GM23338 (cell line): ENCODE data around the gene SORCS3. TPM values are rescaled to one million over a fixed set of nuclear protein-coding genes. Genes with fewer than 3 reads are reported as not detected.
A peak's percentile ranks its signal among the peaks of the same experiment; 100 is the strongest.

Experiments used
- ATAC-seq: fragments of 200-7000 bp; cut with Tn5 transposase; 3 replicates; pipeline ENCODE4 v1.9.1; 2020
- DNase-seq: peaks from one replicate; pipeline ENCODE4 v3.0.0-alpha.2; 2015; ENCODE audit warnings: low spot score
- H2AFZ ChIP-seq: fragments of 200-600 bp; sonication (generic); 2 replicates; pipeline ENCODE4 v1.8.0; 2016; ENCODE audit warnings: antibody characterized with exemption, mild to moderate bottlenecking, moderate library complexity
- H3F3A ChIP-seq: fragments of 200-600 bp; sonication (generic); replicated peaks from 2 replicates; pipeline ENCODE4 v1.8.0; 2017; ENCODE audit warnings: antibody characterized with exemption, mixed run types, low read depth
- H3K27ac ChIP-seq: fragments of 200-600 bp; sonication (generic); 2 replicates; pipeline ENCODE4 v1.6.1; 2016; ENCODE audit warnings: low read depth
- H3K27me3 ChIP-seq: fragments of 200-600 bp; sonication (generic); 2 replicates; pipeline ENCODE4 v1.8.0; 2016; ENCODE audit warnings: mild to moderate bottlenecking, mixed run types, moderate library complexity; ENCODE audit not compliant: insufficient read depth
- H3K36me3 ChIP-seq: fragments of 200-600 bp; sonication (generic); 2 replicates; pipeline ENCODE4 v1.8.0; 2016; ENCODE audit warnings: mild to moderate bottlenecking; ENCODE audit not compliant: insufficient read depth
- H3K4me1 ChIP-seq: fragments of 200-600 bp; sonication (generic); 2 replicates; pipeline ENCODE4 v1.8.0; 2016; ENCODE audit warnings: mild to moderate bottlenecking, moderate library complexity; ENCODE audit not compliant: insufficient read depth
- H3K4me2 ChIP-seq: fragments of 200-600 bp; sonication (generic); 2 replicates; pipeline ENCODE4 v1.7.1; 2017; ENCODE audit warnings: mixed run types
- H3K4me3 ChIP-seq: fragments of 200-600 bp; sonication (generic); 2 replicates; pipeline ENCODE4 v1.6.1; 2016; ENCODE audit warnings: mixed run types
- H3K79me2 ChIP-seq: fragments of 200-600 bp; sonication (generic); replicated peaks from 2 replicates; pipeline ENCODE4 v1.8.0; 2017; ENCODE audit warnings: mild to moderate bottlenecking; ENCODE audit not compliant: insufficient read depth
- H3K9me2 ChIP-seq: fragments of 200-600 bp; sonication (generic); 2 replicates; pipeline ENCODE4 v1.8.0; 2017; ENCODE audit not compliant: insufficient read depth
- H4K20me1 ChIP-seq: fragments of 200-600 bp; sonication (generic); replicated peaks from 2 replicates; pipeline ENCODE4 v1.8.0; 2017; ENCODE audit warnings: mild to moderate bottlenecking; ENCODE audit not compliant: insufficient read depth
- H3K27ac Mint-ChIP-seq: 2 replicates; pipeline ENCODE4 v1.8.0; 2020; ENCODE audit warnings: inconsistent platforms, mild to moderate bottlenecking, moderate library complexity, mixed read lengths
- H3K27me3 Mint-ChIP-seq: 3 replicates; pipeline ENCODE4 v1.8.0; 2022; ENCODE audit warnings: low read depth, mild to moderate bottlenecking, moderate library complexity, mixed read lengths, inconsistent platforms; ENCODE audit not compliant: insufficient read depth, poor library complexity
- H3K36me3 Mint-ChIP-seq: 3 replicates; pipeline ENCODE4 v1.8.0; 2021; ENCODE audit warnings: low read depth, mild to moderate bottlenecking, inconsistent platforms, moderate library complexity, mixed read lengths
- H3K4me1 Mint-ChIP-seq: 3 replicates; pipeline ENCODE4 v1.8.0; 2020; ENCODE audit warnings: mild to moderate bottlenecking, inconsistent platforms, mixed read lengths
- H3K4me3 Mint-ChIP-seq: 3 replicates; pipeline ENCODE4 v1.8.0; 2021; ENCODE audit warnings: moderate library complexity, mild to moderate bottlenecking, inconsistent platforms, mixed read lengths
- H3K9me3 Mint-ChIP-seq: 3 replicates; pipeline ENCODE4 v1.8.0; 2020; ENCODE audit warnings: moderate library complexity, mild to moderate bottlenecking, inconsistent platforms, mixed read lengths
- CREB1 ChIP-seq: fragments of 250-450 bp; sonication (Bioruptor Pico); IDR thresholded peaks from 2 replicates; pipeline ENCODE4 v1.5.0; 2020; ENCODE audit warnings: low read depth, mild to moderate bottlenecking, moderate library complexity
- CTCF ChIP-seq, 2 experiments: fragments of 200-600 bp in 1 of 2; sonication (generic) in 1 of 2; conservative IDR thresholded peaks; 2 replicates each; pipeline versions ENCODE4 v1.5.1 to v1.6.1; 2016 to 2017; ENCODE audit warnings: antibody characterized with exemption in 2 of 2, low read depth in 2 of 2, mild to moderate bottlenecking in 2 of 2, moderate library complexity in 1 of 2
- EZH2 ChIP-seq: fragments of 200-600 bp; sonication (generic); IDR thresholded peaks from one replicate; pipeline ENCODE4 v1.8.0; 2017; ENCODE audit warnings: antibody characterized with exemption, mild to moderate bottlenecking, low read depth; ENCODE audit not compliant: unreplicated experiment
- EZH2phosphoT487 ChIP-seq: fragments of 200-600 bp; sonication (generic); IDR thresholded peaks from one replicate; pipeline ENCODE4 v1.8.1; 2018; ENCODE audit warnings: antibody characterized with exemption; ENCODE audit not compliant: unreplicated experiment
- REST ChIP-seq: IDR thresholded peaks from one replicate; pipeline ENCODE4 v1.6.1; 2018; ENCODE audit warnings: antibody characterized with exemption; ENCODE audit not compliant: unreplicated experiment
- ZNF462 ChIP-seq: fragments of 250-450 bp; sonication (Bioruptor Pico); IDR thresholded peaks from 2 replicates; pipeline ENCODE4 v1.5.0; 2020; ENCODE audit warnings: mild to moderate bottlenecking, moderate library complexity
- polyA plus RNA-seq: library from polyadenylated mRNA; unstranded; fragments of >200 nt; fragmentation: Nextera tagmentation; extraction: Ambion mirVana; gene quantifications from 2 replicates; pipeline ENCODE4 v1.2.1, GENCODE V29; 2016
- total RNA-seq: library from RNA; depleted of rRNA; stranded (reverse); fragments of >200 nt; shearing (Covaris generic); gene quantifications from 2 replicates; pipeline ENCODE4 v1.2.3, GENCODE V29; 2014

Gene SORCS3
- total and polyA plus RNA-seq, 2 experiments from 2014 or later, result 0.37 to 1.4 TPM

DNA sequence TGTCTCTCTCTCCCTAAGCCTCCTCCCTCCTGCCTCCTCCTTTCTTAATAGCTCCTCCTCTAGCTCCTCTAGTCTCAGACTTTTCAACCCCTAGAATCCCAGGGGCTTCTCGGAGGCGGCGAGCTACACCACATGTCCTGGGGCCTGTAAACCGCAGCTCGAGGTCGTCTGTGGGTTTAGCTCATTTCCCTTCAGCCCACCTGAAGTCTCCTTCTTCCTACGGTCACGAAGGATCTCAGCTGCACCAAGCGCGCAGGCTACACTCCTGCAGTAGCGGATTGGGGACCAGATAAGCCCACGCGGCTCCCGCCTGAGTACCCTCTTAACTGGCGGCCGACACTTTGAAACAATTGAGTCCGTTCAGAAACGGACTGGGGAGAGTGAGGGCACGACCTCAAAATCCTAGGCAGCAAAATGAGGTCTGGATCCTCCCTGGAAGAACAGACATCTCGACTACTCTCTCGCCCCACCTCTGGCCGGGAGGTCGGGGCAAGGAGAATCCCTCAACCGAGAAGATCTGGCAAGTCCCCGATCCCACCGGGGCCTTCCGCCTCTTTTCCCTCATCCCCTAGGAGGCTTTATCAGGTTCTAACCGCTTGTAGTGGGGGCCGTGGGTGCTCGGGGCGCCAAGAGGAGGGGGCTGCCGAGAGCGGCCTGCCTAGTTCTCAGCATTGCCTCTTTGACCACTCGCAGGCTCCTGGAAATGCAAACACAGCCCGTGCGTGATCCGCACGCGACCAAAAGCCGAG, 1.3 kb upstream of the SORCS3 start:
- Histone ChIP-seq H3F3A (peaks cover 7% of the 10 kb centered on the region), H3K4me2 (peak overlapping the region; percentile 94), H3K79me2 (no peaks in the 10 kb centered on the region), H4K20me1 (no peaks in the 10 kb centered on the region), H3K27me3 (peaks cover 77% of the 10 kb centered on the region), H3K36me3 (no peaks in the 10 kb centered on the region), H3K4me3 (peak overlapping the region; percentile 82), H3K9me2 (no peaks in the 10 kb centered on the region), H3K4me1 (0 out of 2 replicates have a peak, but pooled peaks cover 7% of the 10 kb centered on the region), H3K27ac (no peak overlapping the region), H2AFZ (peak overlapping the region; percentile 99)
- ATAC-seq, result peak; percentile 45
- no peaks in the 10 kb centered on the region; the same call in 2 of the 3 replicates for H3K9me3 Mint-ChIP-seq
- H3K27me3 Mint-ChIP-seq, result peaks cover 66% of the 10 kb centered on the region
- no peak overlapping the region for H3K27ac Mint-ChIP-seq
- peak; percentile 72 for DNase-seq
- peak overlapping the region; percentile 75 for H3K4me3 Mint-ChIP-seq
- peak; percentile 84 for TF ChIP-seq EZH2
- peak; percentile 44 for TF ChIP-seq EZH2phosphoT487
- no peak for TF ChIP-seq CREB1 (CRISPR knock-in tag)
- no peaks in the 10 kb centered on the region; the same call in 2 of the 3 replicates for H3K36me3 Mint-ChIP-seq
- H3K4me1 Mint-ChIP-seq, result peaks cover 4% of the 10 kb centered on the region

- H3K4me1 Mint-ChIP-seq, result peaks cover 4% of the 10 kb centered on the region
- H3K27ac ChIP-seq, result no peak overlapping the region
- H3F3A ChIP-seq, result peaks cover 7% of the 10 kb centered on the region
- peak overlapping the region; percentile 94 for H3K4me2 ChIP-seq
- H3K9me2 ChIP-seq, result no peaks in the 10 kb centered on the region
- H2AFZ ChIP-seq, result peak overlapping the region; percentile 99
- H3K79me2 ChIP-seq, result no peaks in the 10 kb centered on the region
- peaks cover 78% of the 10 kb centered on the region for H3K27me3 ChIP-seq
- H3K4me3 Mint-ChIP-seq, result peak overlapping the region; percentile 76
- H3K36me3 ChIP-seq, result no peaks in the 10 kb centered on the region
- H3K36me3 Mint-ChIP-seq, result no peaks in the 10 kb centered on the region; the same call in 2 of the 3 replicates
- peak overlapping the region; percentile 82 for H3K4me3 ChIP-seq
- peaks cover 66% of the 10 kb centered on the region for H3K27me3 Mint-ChIP-seq
- no peak overlapping the region for H3K27ac Mint-ChIP-seq
- no peaks in the 10 kb centered on the region for H4K20me1 ChIP-seq
- H3K9me3 Mint-ChIP-seq, result no peaks in the 10 kb centered on the region; the same call in 2 of the 3 replicates
- ATAC-seq (no peak), DNase-seq (peak; percentile 38)
- H3K4me1 ChIP-seq, result 0 out of 2 replicates have a peak, but pooled peaks cover 7% of the 10 kb centered on the region
- TF ChIP-seq REST, result no peak
- TF ChIP-seq CTCF (conservative IDR thresholded peaks at IDR 0.05; ENCODE audit: low read depth in 2 of 2), result 0 out of 4 replicates have a peak, but pooled peaks of 1 of the 2 experiments have one; percentile 13
- TF ChIP-seq ZNF462, result no peak
Observed at GRCh38 chr10:104640339-104641186, 527 bp upstream of the SORCS3 start.
